ENCODE data around the gene BLNK.
"Not testable (repeated sequence)": the region's sequence is repeated elsewhere in the genome, so short reads cannot be mapped to it uniquely, and the experiment has no call there.

Gene BLNK

DNA sequence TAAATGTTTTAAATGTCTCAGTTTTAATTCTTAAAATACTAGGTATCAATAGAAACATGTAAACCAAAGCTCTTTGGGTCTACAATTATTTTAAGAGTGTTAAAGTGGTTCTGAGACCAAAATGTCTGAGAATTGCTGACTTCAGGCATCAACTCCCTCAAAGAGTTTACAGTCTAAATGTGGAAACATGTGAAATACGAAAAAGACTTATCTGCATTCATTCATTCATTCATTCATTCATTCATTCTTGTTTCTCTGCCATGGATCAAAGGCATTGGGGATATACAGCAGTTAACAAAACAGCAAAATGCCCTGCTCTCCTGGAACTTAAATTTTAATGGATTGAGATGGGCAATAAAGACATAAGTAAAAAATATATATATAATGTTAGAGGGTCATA, 69.8 kb downstream of the BLNK start:
- TF ChIP-seq, protein P1, sequence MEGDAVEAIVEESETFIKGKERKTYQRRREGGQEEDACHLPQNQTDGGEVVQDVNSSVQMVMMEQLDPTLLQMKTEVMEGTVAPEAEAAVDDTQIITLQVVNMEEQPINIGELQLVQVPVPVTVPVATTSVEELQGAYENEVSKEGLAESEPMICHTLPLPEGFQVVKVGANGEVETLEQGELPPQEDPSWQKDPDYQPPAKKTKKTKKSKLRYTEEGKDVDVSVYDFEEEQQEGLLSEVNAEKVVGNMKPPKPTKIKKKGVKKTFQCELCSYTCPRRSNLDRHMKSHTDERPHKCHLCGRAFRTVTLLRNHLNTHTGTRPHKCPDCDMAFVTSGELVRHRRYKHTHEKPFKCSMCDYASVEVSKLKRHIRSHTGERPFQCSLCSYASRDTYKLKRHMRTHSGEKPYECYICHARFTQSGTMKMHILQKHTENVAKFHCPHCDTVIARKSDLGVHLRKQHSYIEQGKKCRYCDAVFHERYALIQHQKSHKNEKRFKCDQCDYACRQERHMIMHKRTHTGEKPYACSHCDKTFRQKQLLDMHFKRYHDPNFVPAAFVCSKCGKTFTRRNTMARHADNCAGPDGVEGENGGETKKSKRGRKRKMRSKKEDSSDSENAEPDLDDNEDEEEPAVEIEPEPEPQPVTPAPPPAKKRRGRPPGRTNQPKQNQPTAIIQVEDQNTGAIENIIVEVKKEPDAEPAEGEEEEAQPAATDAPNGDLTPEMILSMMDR (conservative IDR thresholded peaks at IDR 0.05; ENCODE audit: low read depth, low read length): no peak
- no peak overlapping the region for H3K4me3 ChIP-seq (ENCODE audit: low read length)
- DNase-seq (ENCODE audit: low read depth): no peak

DNA sequence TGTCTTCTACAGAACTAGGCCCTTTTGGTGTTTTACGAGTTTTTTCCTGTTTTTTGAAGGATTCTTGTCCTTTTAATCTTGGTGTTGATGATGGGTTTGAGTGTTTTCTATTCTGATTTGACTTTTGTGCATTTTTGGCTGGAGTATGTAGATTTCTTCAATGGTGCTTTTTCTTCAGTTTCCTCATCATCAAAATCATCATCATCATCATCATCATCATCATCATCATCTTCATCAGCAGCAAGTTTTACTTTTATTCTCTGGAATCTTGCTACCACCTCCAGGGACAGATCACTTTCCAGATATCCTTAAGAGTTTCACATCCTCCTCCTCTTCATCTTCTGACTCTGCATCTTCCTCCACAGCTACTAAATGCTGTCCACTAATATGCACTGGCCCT, 81.9 kb downstream of the BLNK start:
- not testable (repeated sequence) for H3K4me3 ChIP-seq (ENCODE audit: low read length); DNase-seq (ENCODE audit: low read depth)

DNA sequence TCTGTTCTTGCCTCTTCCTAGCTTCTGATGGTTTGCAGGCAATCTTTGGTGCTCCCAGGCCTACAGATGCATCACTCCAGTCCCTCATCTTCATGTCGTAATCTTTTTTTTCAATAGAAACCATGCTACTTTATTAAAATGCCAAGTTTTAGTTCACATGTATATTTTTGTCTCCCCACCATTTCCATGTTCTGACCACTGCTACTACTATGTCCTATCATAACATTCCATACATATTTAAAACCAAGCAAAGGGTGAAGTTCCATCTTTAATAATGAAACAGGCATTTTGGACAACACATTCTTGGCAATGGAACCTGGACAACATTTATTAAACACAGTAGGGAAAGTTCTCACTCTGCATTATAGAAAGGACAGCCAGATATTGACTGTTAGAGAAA, 82.5 kb downstream of the BLNK start:
- no peak overlapping the region for H3K4me3 ChIP-seq (ENCODE audit: low read length)
- TF ChIP-seq, protein P1 (conservative IDR thresholded peaks at IDR 0.05; ENCODE audit: low read depth, low read length): no peak
- no peak for DNase-seq (ENCODE audit: low read depth)

DNA sequence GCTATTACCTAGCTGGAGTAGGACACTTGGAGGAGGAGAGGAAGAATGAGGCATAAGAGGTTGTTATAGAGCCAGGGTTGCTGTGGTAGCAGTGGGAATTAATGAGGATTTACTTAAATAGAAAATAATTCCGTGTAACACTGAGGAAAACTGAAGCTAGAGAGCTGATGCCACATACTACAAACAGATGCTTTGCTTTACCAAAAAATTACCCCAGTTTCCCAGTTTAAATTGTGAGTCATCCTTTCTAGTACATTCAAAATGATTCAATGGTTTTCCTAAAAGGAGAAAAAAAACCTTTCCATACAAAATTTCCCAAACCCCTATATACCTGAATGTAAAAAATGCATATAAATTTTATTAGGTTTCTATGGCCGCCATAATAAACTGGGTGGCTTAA, 82.9 kb downstream of the BLNK start:
- TF ChIP-seq, protein P1 (conservative IDR thresholded peaks at IDR 0.05; ENCODE audit: low read depth, low read length): no peak
- no peak overlapping the region for H3K4me3 ChIP-seq (ENCODE audit: low read length)
- peak; percentile 2 for DNase-seq (ENCODE audit: low read depth)

DNA sequence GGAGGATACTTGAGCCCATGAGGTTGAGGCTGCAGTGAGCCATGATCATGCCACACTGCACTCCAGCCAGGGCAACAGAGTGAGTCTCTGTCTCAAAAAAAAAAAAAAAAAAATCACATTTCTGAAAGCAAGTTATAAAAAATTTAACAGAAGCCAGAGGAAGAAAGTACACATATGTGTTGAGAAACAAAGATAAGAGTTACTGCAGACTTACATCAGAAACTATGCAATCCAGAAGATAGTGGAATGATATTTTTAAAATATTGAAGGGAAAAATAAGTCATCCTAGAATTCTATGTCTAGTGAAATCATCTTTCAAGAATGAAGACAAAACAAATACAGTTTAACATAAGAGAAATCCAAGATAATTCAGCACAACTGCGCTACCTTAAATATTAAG, 94.4 kb downstream of the BLNK start:
- H3K4me3 ChIP-seq (ENCODE audit: low read length): no peak overlapping the region
- TF ChIP-seq, protein P1 (conservative IDR thresholded peaks at IDR 0.05; ENCODE audit: low read depth, low read length): no peak
- DNase-seq (ENCODE audit: low read depth): no peak

DNA sequence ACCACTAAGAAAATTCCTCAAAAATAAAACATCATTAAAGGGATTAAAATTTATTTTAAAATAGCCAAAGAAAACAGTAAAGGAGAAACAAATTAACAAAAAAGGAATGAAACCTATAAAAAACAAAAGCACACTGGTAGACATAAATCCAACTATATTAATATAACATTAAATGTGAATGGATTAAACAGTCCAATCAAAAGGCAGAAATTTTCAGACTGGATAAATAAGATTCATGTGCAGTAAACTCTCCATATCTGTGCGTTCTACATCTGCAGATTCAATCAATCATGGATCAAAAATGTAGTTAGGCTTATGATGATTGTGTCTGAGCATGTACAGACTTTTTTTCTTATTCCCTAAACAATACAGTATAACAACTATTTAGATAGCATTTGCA, 98.7 kb downstream of the BLNK start:
- no peak overlapping the region for H3K4me3 ChIP-seq (ENCODE audit: low read length)
- TF ChIP-seq, protein P1 (conservative IDR thresholded peaks at IDR 0.05; ENCODE audit: low read depth, low read length): no peak
- no peak for DNase-seq (ENCODE audit: low read depth)

DNA sequence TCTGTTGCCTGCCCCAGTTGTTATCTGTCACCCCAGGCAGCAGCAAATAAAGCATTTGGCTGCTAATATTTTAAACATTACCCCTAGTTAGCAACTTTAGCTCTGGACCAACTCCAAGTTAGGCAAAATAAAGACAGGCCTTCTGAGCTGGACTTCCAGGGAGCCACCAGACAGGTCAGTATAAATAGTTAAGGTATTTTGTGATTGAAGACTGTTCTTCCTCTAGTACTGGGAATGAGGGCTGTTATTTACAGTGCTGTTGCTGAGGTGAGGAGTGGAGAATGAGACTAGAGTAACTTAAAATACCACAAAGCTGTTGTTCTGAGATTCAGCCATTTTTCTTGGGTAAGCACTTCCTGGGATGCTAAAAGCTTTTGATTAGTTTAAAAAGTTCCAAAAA, 101.1 kb downstream of the BLNK start:
- no peak overlapping the region for H3K4me3 ChIP-seq (ENCODE audit: low read length)
- TF ChIP-seq, protein P1 (conservative IDR thresholded peaks at IDR 0.05; ENCODE audit: low read depth, low read length): no peak
- DNase-seq (ENCODE audit: low read depth): no peak

DNA sequence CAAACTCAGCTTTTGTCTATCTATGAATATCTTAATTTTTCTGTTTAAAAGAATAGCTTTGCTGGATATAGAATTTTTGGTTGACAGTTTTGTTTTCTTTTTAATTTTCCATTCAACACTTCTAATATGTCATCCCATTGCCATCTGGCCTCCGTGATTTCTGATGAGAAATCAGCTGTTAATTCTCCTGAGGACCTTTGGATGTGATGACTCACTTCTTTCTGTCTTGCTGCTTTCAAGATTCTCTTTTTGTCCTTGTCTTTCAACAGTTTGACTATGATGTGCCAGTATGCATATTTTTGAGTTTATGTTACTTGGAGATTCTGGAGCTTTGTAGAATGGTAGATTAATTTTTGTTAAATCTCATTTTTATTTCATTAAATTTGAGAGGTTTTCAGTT, 102.8 kb downstream of the BLNK start:
- no peak overlapping the region for H3K4me3 ChIP-seq (ENCODE audit: low read length)
- no peak for DNase-seq (ENCODE audit: low read depth)
- TF ChIP-seq, protein P1 (conservative IDR thresholded peaks at IDR 0.05; ENCODE audit: low read depth, low read length): no peak

All from retinal pigment epithelial cell (primary cell).